Upper lobe of left lung (tissue), 6 donors: ENCODE results near the gene CYP4A11. TPM values are rescaled to one million over a fixed set of nuclear protein-coding genes. Genes with fewer than 3 reads are reported as not detected.
A peak's percentile ranks its signal among the peaks of the same experiment; 100 is the strongest.
"Not testable (repeated sequence)": the region's sequence is repeated elsewhere in the genome, so short reads cannot be mapped to it uniquely, and the experiment has no call there.

Experiments
- ATAC-seq, 2 donors: fragments of 200-7000 bp; cut with Tn5 transposase; one replicate each; pipeline ENCODE4 v1.9.1; 2022; ENCODE audit warnings: mild to moderate bottlenecking in 2 of 2, moderate library complexity in 2 of 2; ENCODE audit not compliant: low FRiP score in 2 of 2
- DNase-seq, 2 donors: peaks; one replicate each; pipeline ENCODE4 v3.0.0-alpha.2; 2019 to 2020
- H3K27ac ChIP-seq, 4 donors: fragments of 200-600 bp; sonication (generic); one replicate each; pipeline ENCODE4 v1.5.1; 2016 to 2019
- H3K27me3 ChIP-seq, 4 donors: fragments of 200-600 bp; sonication (generic); one replicate each; pipeline ENCODE4 v1.5.1; 2017 to 2019
- H3K36me3 ChIP-seq, 4 donors: fragments of 200-600 bp; sonication (generic); one replicate each; pipeline ENCODE4 v1.5.1; 2016 to 2019
- H3K4me1 ChIP-seq, 4 donors: fragments of 200-600 bp; sonication (generic); one replicate each; pipeline ENCODE4 v1.5.1; 2018 to 2019
- H3K4me3 ChIP-seq, 4 donors: fragments of 200-600 bp; sonication (generic); one replicate each; pipeline ENCODE4 v1.5.1; 2017 to 2019; ENCODE audit warnings: mild to moderate bottlenecking in 2 of 4, moderate library complexity in 1 of 4
- H3K9me3 ChIP-seq, 4 donors: fragments of 200-600 bp; sonication (generic); one replicate each; pipeline ENCODE4 v1.5.1; 2018 to 2019
- EP300 ChIP-seq, 4 donors: sonication (generic); formaldehyde crosslinking; IDR thresholded peaks; one replicate each; pipeline ENCODE4 v1.5.1; 2017; ENCODE audit warnings: antibody characterized with exemption in 4 of 4, control low read depth in 2 of 4
- POLR2A ChIP-seq, 4 donors: fragments of 450-650 bp; IDR thresholded peaks; one replicate each; pipeline ENCODE4 v1.5.1; 2016 to 2017; ENCODE audit warnings: antibody characterized with exemption in 4 of 4, mild to moderate bottlenecking in 2 of 4
- POLR2AphosphoS5 ChIP-seq, 2 donors: sonication (generic); formaldehyde crosslinking; IDR thresholded peaks; one replicate each; pipeline ENCODE4 v1.5.1; 2017; ENCODE audit warnings: antibody characterized with exemption in 2 of 2
- WGBS, 2 donors: methylation state at CpG; one replicate each; pipeline ENCODE4 v1.1.5; 2017 to 2018; 5-methylcytosine and 5-hydroxymethylcytosine counted together
- total RNA-seq, 6 donors: library from RNA; depleted of rRNA in 4 of 6; stranded (reverse); fragments of >200 nt in 4 of 6; gene quantifications; one replicate each; pipeline versions ENCODE4 v1.1.0 to v1.2.1, GENCODE V29; 2016 to 2021
- TF ChIP-seq, protein P1 (sequence below), 6 experiments: fragments of 450-650 bp in 4 of 6; fragments of 200-600 bp in 2 of 6; sonication (generic) in 2 of 6; IDR thresholded peaks; one replicate each; pipeline ENCODE4 v1.5.1; 2016 to 2019; ENCODE audit warnings: antibody characterized with exemption in 6 of 6
- donor health status: DM: no; HTN: no; CAD: no; lungs with moderate emphysema.
- donor health status: DM: no; HTN: yes; CAD: no; lungs with severe emphysema.

Gene CYP4A11
- total RNA-seq, 6 donors from 2014 or later = 0.14 TPM; not detected in 5

- ATAC-seq (peak in 1 of 2 donors; percentile 40), DNase-seq (no peak)
- TF ChIP-seq POLR2AphosphoS5 (IDR thresholded peaks at IDR 0.05) = no peak
- TF ChIP-seq, protein P1, sequence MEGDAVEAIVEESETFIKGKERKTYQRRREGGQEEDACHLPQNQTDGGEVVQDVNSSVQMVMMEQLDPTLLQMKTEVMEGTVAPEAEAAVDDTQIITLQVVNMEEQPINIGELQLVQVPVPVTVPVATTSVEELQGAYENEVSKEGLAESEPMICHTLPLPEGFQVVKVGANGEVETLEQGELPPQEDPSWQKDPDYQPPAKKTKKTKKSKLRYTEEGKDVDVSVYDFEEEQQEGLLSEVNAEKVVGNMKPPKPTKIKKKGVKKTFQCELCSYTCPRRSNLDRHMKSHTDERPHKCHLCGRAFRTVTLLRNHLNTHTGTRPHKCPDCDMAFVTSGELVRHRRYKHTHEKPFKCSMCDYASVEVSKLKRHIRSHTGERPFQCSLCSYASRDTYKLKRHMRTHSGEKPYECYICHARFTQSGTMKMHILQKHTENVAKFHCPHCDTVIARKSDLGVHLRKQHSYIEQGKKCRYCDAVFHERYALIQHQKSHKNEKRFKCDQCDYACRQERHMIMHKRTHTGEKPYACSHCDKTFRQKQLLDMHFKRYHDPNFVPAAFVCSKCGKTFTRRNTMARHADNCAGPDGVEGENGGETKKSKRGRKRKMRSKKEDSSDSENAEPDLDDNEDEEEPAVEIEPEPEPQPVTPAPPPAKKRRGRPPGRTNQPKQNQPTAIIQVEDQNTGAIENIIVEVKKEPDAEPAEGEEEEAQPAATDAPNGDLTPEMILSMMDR (IDR thresholded peaks at IDR 0.05) = no peak
- TF ChIP-seq EP300 (IDR thresholded peaks at IDR 0.05) = no peak
- no peak for TF ChIP-seq POLR2A (IDR thresholded peaks at IDR 0.05)
- 83 to 86% methylated on average over 2 of the region's 2 CpGs for WGBS, 2 donors
- Histone ChIP-seq H3K9me3 (no peaks in the 10 kb centered on the region), H3K4me1 (no peaks in the 10 kb centered on the region), H3K27ac (no peak overlapping the region), H3K27me3 (no peaks in the 10 kb centered on the region), H3K36me3 (no peaks in the 10 kb centered on the region), H3K4me3 (no peak overlapping the region)
Measured at GRCh38 chr1:46961066-46961758, 19.9 kb upstream of the CYP4A11 start.

DNA sequence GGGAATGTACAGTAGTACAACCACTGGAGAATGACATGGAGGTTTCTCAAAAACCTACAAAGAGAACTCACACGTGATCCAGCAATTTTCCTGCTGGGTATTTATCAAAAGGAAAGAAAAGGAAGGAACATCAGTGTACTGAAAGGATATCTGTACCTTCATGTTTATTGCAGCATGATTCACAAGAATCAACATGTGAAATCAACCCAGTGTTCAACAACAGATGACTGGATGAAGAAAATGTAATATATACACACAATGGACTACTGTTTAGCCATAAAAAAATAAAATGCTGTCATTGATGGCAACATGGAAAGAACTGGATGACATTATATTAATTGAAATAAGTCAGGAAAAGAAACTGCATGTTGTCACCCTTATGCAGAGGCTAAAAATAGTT lies 19.0 kb upstream of the CYP4A11 start:
- Histone ChIP-seq H3K27ac (no peak overlapping the region), H3K9me3 (no peaks in the 10 kb centered on the region), H3K4me3 (no peak overlapping the region), H3K27me3 (no peaks in the 10 kb centered on the region), H3K4me1 (no peaks in the 10 kb centered on the region), H3K36me3 (no peaks in the 10 kb centered on the region)
- TF ChIP-seq, protein P1 (IDR thresholded peaks at IDR 0.05) = no peak
- TF ChIP-seq POLR2A (IDR thresholded peaks at IDR 0.05) (no peak), POLR2AphosphoS5 (IDR thresholded peaks at IDR 0.05) (no peak), EP300 (IDR thresholded peaks at IDR 0.05) (no peak)
- DNase-seq (no peak), ATAC-seq (no peak)
- WGBS, 2 donors = 57 to 64% methylated on average over 1 of the region's 1 CpG

- H3K27ac ChIP-seq, DNase-seq, H3K9me3 ChIP-seq, H3K27me3 ChIP-seq, ATAC-seq, H3K4me1 ChIP-seq, H3K4me3 ChIP-seq, H3K36me3 ChIP-seq: not testable (repeated sequence)
- WGBS, 2 donors = 84 to 88% methylated on average over 2 of the region's 2 CpGs
Measured at GRCh38 chr1:46955116-46955515, 13.8 kb upstream of the CYP4A11 start.

- not testable (repeated sequence) for H3K9me3 ChIP-seq, H3K4me1 ChIP-seq, ATAC-seq, H3K4me3 ChIP-seq, H3K36me3 ChIP-seq, H3K27me3 ChIP-seq, DNase-seq, H3K27ac ChIP-seq
- 35 to 38% methylated on average over 2 of the region's 2 CpGs for WGBS, 2 donors
Measured at GRCh38 chr1:46953847-46954246, 12.6 kb upstream of the CYP4A11 start.

DNA sequence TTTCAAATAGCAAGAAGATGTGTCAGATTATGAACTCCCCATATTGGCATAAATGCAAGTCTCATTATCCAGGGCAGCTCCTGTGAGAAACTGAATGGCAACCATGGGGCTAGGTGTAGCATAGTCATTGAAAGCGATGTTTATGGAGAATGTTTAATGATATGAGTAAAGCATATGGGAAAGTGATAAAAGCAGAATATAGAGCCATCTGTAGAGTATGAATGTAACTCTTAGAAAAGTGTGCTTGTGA lies 8.1 kb upstream of the CYP4A11 start:
- H3K4me1 ChIP-seq = peaks cover 0 to 13% (median 2%) of the 10 kb centered on the region in 4 donors
- H3K36me3 ChIP-seq, H3K27ac ChIP-seq, H3K27me3 ChIP-seq, ATAC-seq, DNase-seq, H3K4me3 ChIP-seq, H3K9me3 ChIP-seq: not testable (repeated sequence)
- 95 to 100% methylated on average over 1 of the region's 1 CpG for WGBS, 2 donors

GRCh38 chr1:46948629-46949416 lies 7.5 kb upstream of the CYP4A11 start:
- WGBS, 2 donors = 59 to 65% methylated on average over 4 of the region's 5 CpGs
- Histone ChIP-seq H3K4me3 (no peak overlapping the region), H3K4me1 (peaks cover 0 to 13% (median 2%) of the 10 kb centered on the region in 4 donors), H3K36me3 (no peaks in the 10 kb centered on the region), H3K27me3 (no peaks in the 10 kb centered on the region), H3K27ac (peak overlapping the region in 2 of 4 donors; percentile 5 to 36), H3K9me3 (no peaks in the 10 kb centered on the region)
- TF ChIP-seq POLR2A (IDR thresholded peaks at IDR 0.05) (no peak), POLR2AphosphoS5 (IDR thresholded peaks at IDR 0.05) (no peak), EP300 (IDR thresholded peaks at IDR 0.05) (no peak)
- TF ChIP-seq, protein P1 (IDR thresholded peaks at IDR 0.05) = no peak
- DNase-seq = peak in 1 of 2 donors; percentile 59
- ATAC-seq = peak; percentile 77 to 80

- 28 to 32% methylated on average over 2 of the region's 2 CpGs for WGBS, 2 donors
- not testable (repeated sequence) for H3K27me3 ChIP-seq, H3K4me3 ChIP-seq, H3K9me3 ChIP-seq, H3K4me1 ChIP-seq, ATAC-seq, H3K36me3 ChIP-seq
- peak overlapping the region; percentile 61 to 71 (median 66) for H3K27ac ChIP-seq
- peak in 1 of 2 donors; percentile 35 for DNase-seq
Measured at GRCh38 chr1:46947706-46948105, 6.4 kb upstream of the CYP4A11 start.
